COLO829 (cell line): ENCODE data around the gene AK1.

Source experiments
- DNase-seq: peaks from one replicate; pipeline ENCODE4 v3.0.0; 2012; ENCODE audit warnings: low spot score

AK1 gene

DNA sequence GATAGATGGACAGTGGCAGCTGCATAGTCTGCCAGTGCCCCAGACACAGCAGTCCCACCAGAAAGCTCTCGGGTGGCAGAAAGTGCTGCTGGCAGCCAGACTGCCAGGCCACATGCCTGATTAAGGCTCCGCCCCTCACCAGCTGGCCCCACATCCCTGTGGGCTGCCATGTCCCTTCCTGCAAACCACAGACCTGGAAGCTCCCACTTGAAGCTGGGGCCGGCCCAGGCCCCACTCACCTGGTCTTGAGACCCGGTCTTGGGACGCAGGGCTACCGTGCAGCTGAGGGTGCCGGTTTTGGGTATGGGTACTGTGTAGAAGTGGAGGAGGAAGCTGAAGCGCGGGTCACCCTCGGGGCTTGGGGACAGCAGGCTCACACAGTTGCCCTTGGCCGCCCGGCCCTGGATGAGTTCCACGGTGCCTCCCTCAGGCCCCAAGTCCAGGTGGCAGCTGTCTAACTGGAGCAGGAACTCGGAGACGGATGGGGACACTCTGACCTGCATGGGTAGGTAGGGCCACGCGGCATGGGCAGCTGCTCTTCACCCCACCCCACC lies 59.5 kb downstream of the AK1 start:
- DNase-seq = no peak

DNA sequence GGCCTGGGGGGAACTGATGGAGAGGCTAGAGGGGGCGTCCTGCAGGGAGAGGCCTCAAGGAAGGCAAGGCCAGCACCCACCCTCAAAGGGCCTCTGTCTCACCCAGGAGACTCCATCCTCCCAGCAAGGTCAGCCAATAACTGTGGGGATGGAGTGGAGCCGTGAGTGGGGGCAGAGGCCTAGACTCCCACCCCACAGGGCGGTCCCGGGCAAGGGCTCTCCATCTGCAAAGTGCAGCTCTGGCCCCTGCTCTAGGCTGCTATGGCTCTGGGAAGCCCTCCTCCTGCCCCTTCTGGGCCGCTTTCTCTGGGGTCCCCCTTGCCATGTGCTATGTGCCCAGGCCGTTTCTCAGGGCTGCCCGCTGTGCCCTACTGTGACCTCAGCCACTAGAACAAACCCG lies 60.7 kb downstream of the AK1 start:
- DNase-seq = no peak
